SK-N-SH (cell line): ENCODE data around the gene FADD. TPM values are rescaled to one million over a fixed set of nuclear protein-coding genes. Genes with fewer than 3 reads are reported as not detected.
"Not testable (repeated sequence)": the region's sequence is repeated elsewhere in the genome, so short reads cannot be mapped to it uniquely, and the experiment has no call there.

Experiments
- CTCF ChIA-PET: fragments of 300-600, 350-600 bp; formaldehyde crosslinking; extraction: SDS; loops from one replicate; lab custom pipeline; 2021; lab: Yijun Ruan, JAX
- POLR2A ChIA-PET: fragments of 350-600 bp; sonication (Branson Sonifier 250); formaldehyde crosslinking; extraction: SDS; loops from one replicate; lab custom pipeline; 2020; ENCODE audit warnings: antibody characterized with exemption, inconsistent platforms; lab: Yijun Ruan, JAX
- DNase-seq: peaks from one replicate; pipeline ENCODE4 v3.0.0; 2012
- H2AFZ ChIP-seq: fragments of 200-600 bp; sonication (generic); 2 replicates; pipeline ENCODE4 v1.8.1; 2016; ENCODE audit warnings: antibody characterized with exemption, mild to moderate bottlenecking, low read depth
- H3F3A ChIP-seq: fragments of 200-600 bp; sonication (generic); replicated peaks from 2 replicates; pipeline ENCODE3; 2016; ENCODE audit warnings: antibody characterized with exemption, mild to moderate bottlenecking; ENCODE audit not compliant: insufficient read depth
- H3K27ac ChIP-seq, 2 experiments: fragments of 200-500 bp in 1 of 2; fragments of 200-600 bp in 1 of 2; sonication (Bioruptor generic) in 1 of 2; sonication (generic), shearing (Covaris generic) in 1 of 2; 2 replicates each; pipeline versions ENCODE4 v1.5.1 to v1.6.1; 2014 to 2016; ENCODE audit warnings: low read depth in 2 of 2, inconsistent platforms in 1 of 2, low read length in 1 of 2, mild to moderate bottlenecking in 1 of 2, mixed read lengths in 1 of 2
- H3K27me3 ChIP-seq: fragments of 200-600 bp; sonication (generic), shearing (Covaris generic); 2 replicates; pipeline ENCODE4 v1.6.1; 2016; ENCODE audit warnings: mixed run types; ENCODE audit not compliant: insufficient read depth
- H3K36me3 ChIP-seq, 2 experiments: fragments of 200-500 bp in 1 of 2; fragments of 200-600 bp in 1 of 2; sonication (Bioruptor generic) in 1 of 2; sonication (generic) in 1 of 2; replicated peaks in 1 of 2; 2 replicates each; pipeline versions ENCODE3 to v1.5.1; 2014 to 2016; ENCODE audit warnings: low read length in 1 of 2, mild to moderate bottlenecking in 1 of 2; ENCODE audit not compliant: insufficient read depth in 2 of 2, control insufficient read depth in 1 of 2
- H3K4me1 ChIP-seq, 2 experiments: fragments of 200-500 bp in 1 of 2; fragments of 200-600 bp in 1 of 2; sonication (Bioruptor generic) in 1 of 2; sonication (generic), shearing (Covaris generic) in 1 of 2; 2 replicates each; pipeline versions ENCODE4 v1.5.1 to v1.6.1; 2014 to 2016; ENCODE audit warnings: low read depth in 1 of 2, low read length in 1 of 2, mixed run types in 1 of 2; ENCODE audit not compliant: insufficient read depth in 2 of 2, control insufficient read depth in 1 of 2
- H3K4me2 ChIP-seq: fragments of 200-600 bp; sonication (generic), shearing (Covaris generic); 2 replicates; pipeline ENCODE4 v1.6.1; 2017; ENCODE audit warnings: mixed run types
- H3K4me3 ChIP-seq, 2 experiments: fragments of 200-500 bp in 1 of 2; fragments of 200-600 bp in 1 of 2; sonication (Bioruptor generic) in 1 of 2; sonication (generic), shearing (Covaris generic) in 1 of 2; 2 replicates each; pipeline versions ENCODE4 v1.5.1 to v1.8.1; 2014 to 2016; ENCODE audit warnings: low read depth in 2 of 2, inconsistent platforms in 1 of 2, low read length in 1 of 2, mild to moderate bottlenecking in 1 of 2, mixed read lengths in 1 of 2, moderate library complexity in 1 of 2
- H3K79me2 ChIP-seq: fragments of 200-600 bp; sonication (generic); 2 replicates; pipeline ENCODE4 v1.8.1; 2017; ENCODE audit warnings: mild to moderate bottlenecking; ENCODE audit not compliant: insufficient read depth
- H3K9ac ChIP-seq: fragments of 200-600 bp; sonication (generic); 2 replicates; pipeline ENCODE4 v1.6.1; 2017; ENCODE audit warnings: mixed run types
- H3K9me2 ChIP-seq: fragments of 200-600 bp; sonication (generic); 2 replicates; pipeline ENCODE4 v1.6.1; 2017; ENCODE audit warnings: mixed run types
- H3K9me3 ChIP-seq: fragments of 200-600 bp; sonication (generic); 2 replicates; pipeline ENCODE4 v1.6.1; 2017; ENCODE audit warnings: mixed run types, mild to moderate bottlenecking, moderate library complexity
- H4K20me1 ChIP-seq: fragments of 200-600 bp; sonication (generic); 2 replicates; pipeline ENCODE4 v1.6.1; 2017; ENCODE audit warnings: mild to moderate bottlenecking, mixed run types; ENCODE audit not compliant: insufficient read depth
- FOSL2 ChIP-seq: IDR thresholded peaks from 2 replicates; pipeline ENCODE4 v1.4.0; 2012; ENCODE audit warnings: low read depth, mild to moderate bottlenecking, moderate library complexity, borderline replicate concordance
- FOXM1 ChIP-seq: IDR thresholded peaks from 2 replicates; pipeline ENCODE4 v1.4.0; 2012; ENCODE audit warnings: low read depth, mild to moderate bottlenecking
- GABPA ChIP-seq: IDR thresholded peaks from 2 replicates; pipeline ENCODE4 v1.4.0; 2012; ENCODE audit warnings: low read depth, mild to moderate bottlenecking
- GATA2 ChIP-seq: sonication (generic); formaldehyde crosslinking; IDR thresholded peaks from 2 replicates; pipeline ENCODE4 v1.5.0; 2020; ENCODE audit warnings: mild to moderate bottlenecking, missing genetic modification reagents
- NFIC ChIP-seq: IDR thresholded peaks from 2 replicates; pipeline ENCODE4 v1.4.0; 2012; ENCODE audit warnings: borderline replicate concordance
- POLR2AphosphoS5 ChIP-seq: IDR thresholded peaks from 2 replicates; pipeline ENCODE4 v1.6.1; 2012; ENCODE audit warnings: low read depth, low read length
- RAD21 ChIP-seq: IDR thresholded peaks from 2 replicates; pipeline ENCODE4 v1.6.1; 2012; ENCODE audit warnings: mild to moderate bottlenecking, low read length
- SIN3A ChIP-seq: IDR thresholded peaks from 2 replicates; pipeline ENCODE4 v1.6.1; 2012; ENCODE audit warnings: low read depth, mild to moderate bottlenecking, low read length, moderate library complexity, borderline replicate concordance
- SMC3 ChIP-seq: IDR thresholded peaks from 2 replicates; pipeline ENCODE4 v1.6.1; 2012; ENCODE audit warnings: low read depth, low read length, improper control_type of control experiment
- TCF12 ChIP-seq: IDR thresholded peaks from 2 replicates; pipeline ENCODE4 v1.4.0; 2012
- YY1 ChIP-seq: IDR thresholded peaks from 2 replicates; pipeline ENCODE4 v1.4.0; 2012; ENCODE audit warnings: low read depth, mild to moderate bottlenecking
- WGBS: methylation state at CpG from one replicate; pipeline ENCODE4 v1.1.6; 2017; ENCODE audit warnings: low lambda C conversion rate; 5-methylcytosine and 5-hydroxymethylcytosine counted together
- polyA plus RNA-seq, 3 experiments: library from polyadenylated mRNA; depleted of rRNA; stranded (reverse); fragments of >200 nt; gene quantifications; 2 replicates each; pipeline ENCODE4 v1.2.3, GENCODE V29; 2012
- TF ChIP-seq, protein P1 (sequence below): IDR thresholded peaks from 2 replicates; pipeline ENCODE4 v1.6.1; 2012; ENCODE audit warnings: mild to moderate bottlenecking, low read depth, low read length, moderate library complexity
- TF ChIP-seq, protein P2 (sequence below): fragments of 200-600 bp; sonication (generic); IDR thresholded peaks from 2 replicates; pipeline ENCODE4 v1.6.1; 2017; ENCODE audit warnings: antibody characterized with exemption, mild to moderate bottlenecking, moderate library complexity

FADD gene
- polyA plus RNA-seq, 1 of the 3 experiments (the other 2 are of a cell fraction), result 23.8 TPM

DNA sequence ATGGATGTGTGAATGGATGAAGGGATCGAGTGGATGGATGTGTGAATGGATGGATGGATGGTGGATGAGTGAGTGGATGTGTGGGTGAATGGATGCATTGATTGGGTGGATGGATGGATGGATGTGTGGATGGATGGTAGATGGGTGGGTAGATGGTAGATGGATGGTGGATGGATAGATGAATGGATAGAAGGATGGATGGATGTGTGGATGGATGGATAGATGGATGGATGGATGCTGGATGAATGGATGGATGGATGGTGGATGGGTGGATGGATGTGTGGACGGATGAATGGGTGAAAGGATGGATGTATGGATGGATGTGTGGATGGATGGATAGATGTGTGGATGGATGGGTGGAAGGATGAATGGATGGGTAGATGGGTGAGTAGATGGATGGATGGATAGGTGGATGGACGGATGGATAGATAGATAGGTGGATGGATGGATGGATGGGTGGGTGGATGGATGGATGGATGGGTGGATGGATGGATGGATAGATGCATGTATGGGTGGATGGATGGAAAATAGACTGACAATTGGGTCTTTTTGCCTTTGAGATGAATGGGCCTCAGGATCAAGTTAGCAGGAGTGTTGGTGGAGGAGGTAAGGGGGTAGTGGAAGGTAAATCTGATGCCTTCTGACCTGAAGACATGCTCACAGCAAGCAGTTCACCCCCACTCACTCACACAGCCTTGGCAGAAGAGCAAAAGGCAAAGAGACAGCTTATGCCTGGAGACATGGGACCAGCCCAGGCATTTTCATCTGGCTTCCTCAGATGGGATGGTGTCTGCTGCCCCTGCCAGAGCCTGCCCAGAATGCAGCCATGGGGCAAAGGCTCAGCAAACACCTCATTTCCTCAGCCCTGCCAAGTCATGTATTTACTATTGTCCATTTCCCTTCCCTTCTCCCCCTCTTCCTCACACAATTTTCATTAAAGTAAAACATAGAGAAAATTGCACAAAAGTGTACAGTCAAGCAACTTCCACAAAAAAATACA lies 8.0 kb upstream of the FADD start:
- no peaks in the 10 kb centered on the region for H4K20me1 ChIP-seq
- no peaks in the 10 kb centered on the region for H3K27me3 ChIP-seq

DNA sequence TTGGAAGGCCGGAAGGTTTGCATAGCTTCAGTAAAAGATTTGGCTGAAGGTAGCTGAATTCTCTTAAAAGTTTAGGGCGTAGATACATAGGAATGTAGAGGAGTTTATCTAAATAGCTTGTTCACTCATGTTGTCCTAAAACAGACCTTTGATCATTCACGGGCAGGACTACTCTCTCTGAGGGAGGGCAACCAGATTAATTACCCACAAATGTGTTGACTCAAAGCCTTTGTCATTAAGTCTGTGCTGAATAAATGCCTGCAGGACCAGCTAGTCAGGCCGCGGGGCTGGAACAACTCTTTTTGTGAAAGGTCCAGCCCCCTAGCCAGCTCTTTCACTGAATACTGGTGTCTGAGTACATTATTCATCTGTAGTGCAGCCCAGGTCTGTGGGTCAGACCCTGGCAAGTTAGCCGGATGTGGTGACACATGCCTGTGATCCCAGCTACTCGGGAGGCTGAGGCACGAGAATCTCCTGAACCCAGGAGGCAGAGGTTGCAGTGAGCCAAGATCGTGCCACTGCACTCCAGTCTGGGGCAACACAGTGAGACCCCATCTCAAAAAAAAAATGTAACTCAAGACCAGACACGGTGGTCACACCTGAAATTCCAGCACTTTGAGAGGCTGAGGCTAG lies 2.8 kb upstream of the FADD start:
- no peak overlapping the region for H3K27ac ChIP-seq
- WGBS, result 36% methylated on average over 10 of the region's 10 CpGs
- H3K27me3 ChIP-seq, result no peaks in the 10 kb centered on the region
- TF ChIP-seq POLR2AphosphoS5 (no peak), SIN3A (no peak), TCF12 (no peak), GATA2 (no peak), FOXM1 (no peak), NFIC (no peak)
- TF ChIP-seq, protein P1, sequence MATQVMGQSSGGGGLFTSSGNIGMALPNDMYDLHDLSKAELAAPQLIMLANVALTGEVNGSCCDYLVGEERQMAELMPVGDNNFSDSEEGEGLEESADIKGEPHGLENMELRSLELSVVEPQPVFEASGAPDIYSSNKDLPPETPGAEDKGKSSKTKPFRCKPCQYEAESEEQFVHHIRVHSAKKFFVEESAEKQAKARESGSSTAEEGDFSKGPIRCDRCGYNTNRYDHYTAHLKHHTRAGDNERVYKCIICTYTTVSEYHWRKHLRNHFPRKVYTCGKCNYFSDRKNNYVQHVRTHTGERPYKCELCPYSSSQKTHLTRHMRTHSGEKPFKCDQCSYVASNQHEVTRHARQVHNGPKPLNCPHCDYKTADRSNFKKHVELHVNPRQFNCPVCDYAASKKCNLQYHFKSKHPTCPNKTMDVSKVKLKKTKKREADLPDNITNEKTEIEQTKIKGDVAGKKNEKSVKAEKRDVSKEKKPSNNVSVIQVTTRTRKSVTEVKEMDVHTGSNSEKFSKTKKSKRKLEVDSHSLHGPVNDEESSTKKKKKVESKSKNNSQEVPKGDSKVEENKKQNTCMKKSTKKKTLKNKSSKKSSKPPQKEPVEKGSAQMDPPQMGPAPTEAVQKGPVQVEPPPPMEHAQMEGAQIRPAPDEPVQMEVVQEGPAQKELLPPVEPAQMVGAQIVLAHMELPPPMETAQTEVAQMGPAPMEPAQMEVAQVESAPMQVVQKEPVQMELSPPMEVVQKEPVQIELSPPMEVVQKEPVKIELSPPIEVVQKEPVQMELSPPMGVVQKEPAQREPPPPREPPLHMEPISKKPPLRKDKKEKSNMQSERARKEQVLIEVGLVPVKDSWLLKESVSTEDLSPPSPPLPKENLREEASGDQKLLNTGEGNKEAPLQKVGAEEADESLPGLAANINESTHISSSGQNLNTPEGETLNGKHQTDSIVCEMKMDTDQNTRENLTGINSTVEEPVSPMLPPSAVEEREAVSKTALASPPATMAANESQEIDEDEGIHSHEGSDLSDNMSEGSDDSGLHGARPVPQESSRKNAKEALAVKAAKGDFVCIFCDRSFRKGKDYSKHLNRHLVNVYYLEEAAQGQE, result no peak
- TF ChIP-seq, all 33 proteins: peak for 0
- Histone ChIP-seq H3K36me3 (peaks cover 6 to 7% of the 10 kb centered on the region in 2 experiments), H2AFZ (no peak overlapping the region), H3K9ac (no peak overlapping the region), H3K9me2 (no peaks in the 10 kb centered on the region), H3F3A (peaks cover 7% of the 10 kb centered on the region), H3K4me2 (no peak overlapping the region), H4K20me1 (peaks cover 14% of the 10 kb centered on the region), H3K4me1 (peaks cover 6 to 15% of the 10 kb centered on the region in 2 experiments; a peak in 2 of 4 replicates), H3K79me2 (peaks cover 22% of the 10 kb centered on the region), H3K9me3 (no peaks in the 10 kb centered on the region), H3K4me3 (no peak overlapping the region)
- DNase-seq, result no peak
- POLR2A ChIA-PET, result interaction anchor here (0.6 kb wide), 1 partner anchor 1162 kb away, joined by 3 read pairs; no protein-coding TSS in a partner anchor
- CTCF ChIA-PET, result interaction anchor here (0.6 to 7.3 kb wide), 9 partner anchors 8 to 514 kb away, joined by 3 to 105 read pairs (median 4); no protein-coding TSS in a partner anchor

More for the DNA sequence above, 8.0 kb upstream of the FADD start:
- H3K9me2 ChIP-seq, result no peaks in the 10 kb centered on the region
- TF ChIP-seq FOSL2, result no peak
- no peak for TF ChIP-seq RAD21
- TF ChIP-seq, protein P2, sequence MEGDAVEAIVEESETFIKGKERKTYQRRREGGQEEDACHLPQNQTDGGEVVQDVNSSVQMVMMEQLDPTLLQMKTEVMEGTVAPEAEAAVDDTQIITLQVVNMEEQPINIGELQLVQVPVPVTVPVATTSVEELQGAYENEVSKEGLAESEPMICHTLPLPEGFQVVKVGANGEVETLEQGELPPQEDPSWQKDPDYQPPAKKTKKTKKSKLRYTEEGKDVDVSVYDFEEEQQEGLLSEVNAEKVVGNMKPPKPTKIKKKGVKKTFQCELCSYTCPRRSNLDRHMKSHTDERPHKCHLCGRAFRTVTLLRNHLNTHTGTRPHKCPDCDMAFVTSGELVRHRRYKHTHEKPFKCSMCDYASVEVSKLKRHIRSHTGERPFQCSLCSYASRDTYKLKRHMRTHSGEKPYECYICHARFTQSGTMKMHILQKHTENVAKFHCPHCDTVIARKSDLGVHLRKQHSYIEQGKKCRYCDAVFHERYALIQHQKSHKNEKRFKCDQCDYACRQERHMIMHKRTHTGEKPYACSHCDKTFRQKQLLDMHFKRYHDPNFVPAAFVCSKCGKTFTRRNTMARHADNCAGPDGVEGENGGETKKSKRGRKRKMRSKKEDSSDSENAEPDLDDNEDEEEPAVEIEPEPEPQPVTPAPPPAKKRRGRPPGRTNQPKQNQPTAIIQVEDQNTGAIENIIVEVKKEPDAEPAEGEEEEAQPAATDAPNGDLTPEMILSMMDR, result no peak
- TF ChIP-seq SMC3, result no peak
- no peak for TF ChIP-seq YY1
- TF ChIP-seq GABPA, result no peak
- no peak for TF ChIP-seq FOXM1
- TF ChIP-seq, all 33 proteins: peak for 0
- no peak overlapping the region for H3K9ac ChIP-seq
- H3K9me3 ChIP-seq, result no peaks in the 10 kb centered on the region
- H3F3A ChIP-seq, result no peaks in the 10 kb centered on the region
- no peak for DNase-seq
- H3K4me1 ChIP-seq, result no peaks in the 10 kb centered on the region
- WGBS, result 30% methylated on average over 3 of the region's 3 CpGs
- POLR2A ChIA-PET, result interaction anchor here (1.3 kb wide), 1 partner anchor 276 kb away, joined by 3 read pairs; no protein-coding TSS in a partner anchor
- CTCF ChIA-PET, result interaction anchor here (0.8 to 7.3 kb wide), 30 partner anchors 8 to 551 kb away, joined by 3 to 105 read pairs (median 5); no protein-coding TSS in a partner anchor
- no peak overlapping the region for H3K27ac ChIP-seq
- no peak overlapping the region for H3K4me3 ChIP-seq
- no peaks in the 10 kb centered on the region for H3K79me2 ChIP-seq
- H3K36me3 ChIP-seq, result no peaks in the 10 kb centered on the region
- H3K4me2 ChIP-seq, result no peak overlapping the region
- no peak overlapping the region for H2AFZ ChIP-seq

DNA sequence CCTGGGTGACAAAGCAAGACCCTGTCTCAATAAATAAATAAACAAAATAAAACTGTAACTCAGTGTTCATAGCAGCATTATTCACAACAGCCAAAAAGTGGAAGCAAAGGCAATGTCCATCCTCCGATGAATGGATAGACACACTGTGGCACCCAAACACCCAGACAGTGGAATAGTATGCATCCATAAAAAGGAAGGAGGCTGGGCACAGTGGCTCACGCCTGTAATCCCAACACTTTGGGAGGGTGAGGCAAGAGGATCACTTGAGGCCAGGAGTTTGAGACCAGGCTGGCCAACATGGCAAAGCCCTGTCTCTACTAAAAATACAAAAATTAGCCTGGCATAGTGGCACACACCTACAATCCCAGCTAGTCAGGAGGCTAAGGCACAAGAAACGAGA lies 2.0 kb upstream of the FADD start:
- Histone ChIP-seq H3K36me3 (peaks cover 6 to 12% of the 10 kb centered on the region in 2 experiments), H3K4me1 (peaks cover 6 to 16% of the 10 kb centered on the region in 2 experiments; a peak in 2 of 4 replicates), H4K20me1 (peaks cover 21% of the 10 kb centered on the region), H3K79me2 (peaks cover 29% of the 10 kb centered on the region)
- H3K9ac ChIP-seq, H3K4me2 ChIP-seq, H3K27me3 ChIP-seq, H3K4me3 ChIP-seq, H3F3A ChIP-seq, H3K9me2 ChIP-seq, DNase-seq, H3K9me3 ChIP-seq, H2AFZ ChIP-seq, H3K27ac ChIP-seq, POLR2A ChIA-PET: not testable (repeated sequence)
- WGBS, result 84% methylated on average over 3 of the region's 3 CpGs
- CTCF ChIA-PET, result interaction anchor here (0.7 to 7.3 kb wide), 7 partner anchors 9 to 502 kb away, joined by 3 to 105 read pairs (median 8); no protein-coding TSS in a partner anchor
